Choroid plexus epithelial cell (primary cell): ENCODE results near the gene MCCD1.
"Not testable (repeated sequence)": the region's sequence is repeated elsewhere in the genome, so short reads cannot be mapped to it uniquely, and the experiment has no call there.

Experiments
- DNase-seq: peaks from one replicate; pipeline ENCODE4 v3.0.0-alpha.2; 2010; ENCODE audit warnings: low read depth
- H3K4me3 ChIP-seq: 2 replicates; pipeline ENCODE4 v1.5.1; 2011; ENCODE audit warnings: low read depth, mild to moderate bottlenecking, control low read depth, low read length, moderate library complexity
- CTCF ChIP-seq: conservative IDR thresholded peaks from 2 replicates; pipeline ENCODE4 v1.5.1; 2011; ENCODE audit warnings: low read depth, mild to moderate bottlenecking, control low read depth, inconsistent platforms, low read length, moderate library complexity

MCCD1 gene

DNA sequence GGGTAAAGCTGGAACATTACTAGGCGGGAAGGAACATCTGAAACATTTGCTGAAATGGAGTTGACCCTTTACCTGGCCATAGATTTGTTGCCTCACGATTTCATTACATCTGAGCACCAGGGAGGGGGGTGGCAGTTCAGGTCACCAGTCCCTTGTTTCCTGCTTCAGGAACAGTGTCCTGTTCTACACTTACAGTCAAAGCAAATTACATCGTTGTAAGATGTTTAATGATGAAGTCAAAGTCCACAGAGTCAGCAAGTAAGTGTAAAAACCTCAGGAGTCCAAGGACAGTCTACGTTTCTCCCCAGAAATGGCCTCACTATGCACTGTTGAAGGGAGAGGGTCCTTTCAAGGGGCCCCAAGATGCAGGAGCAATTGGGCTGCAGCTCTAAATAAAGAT, 39.7 kb upstream of the MCCD1 start:
- H3K4me3 ChIP-seq, result no peak overlapping the region
- no peak for TF ChIP-seq CTCF
- no peak for DNase-seq

DNA sequence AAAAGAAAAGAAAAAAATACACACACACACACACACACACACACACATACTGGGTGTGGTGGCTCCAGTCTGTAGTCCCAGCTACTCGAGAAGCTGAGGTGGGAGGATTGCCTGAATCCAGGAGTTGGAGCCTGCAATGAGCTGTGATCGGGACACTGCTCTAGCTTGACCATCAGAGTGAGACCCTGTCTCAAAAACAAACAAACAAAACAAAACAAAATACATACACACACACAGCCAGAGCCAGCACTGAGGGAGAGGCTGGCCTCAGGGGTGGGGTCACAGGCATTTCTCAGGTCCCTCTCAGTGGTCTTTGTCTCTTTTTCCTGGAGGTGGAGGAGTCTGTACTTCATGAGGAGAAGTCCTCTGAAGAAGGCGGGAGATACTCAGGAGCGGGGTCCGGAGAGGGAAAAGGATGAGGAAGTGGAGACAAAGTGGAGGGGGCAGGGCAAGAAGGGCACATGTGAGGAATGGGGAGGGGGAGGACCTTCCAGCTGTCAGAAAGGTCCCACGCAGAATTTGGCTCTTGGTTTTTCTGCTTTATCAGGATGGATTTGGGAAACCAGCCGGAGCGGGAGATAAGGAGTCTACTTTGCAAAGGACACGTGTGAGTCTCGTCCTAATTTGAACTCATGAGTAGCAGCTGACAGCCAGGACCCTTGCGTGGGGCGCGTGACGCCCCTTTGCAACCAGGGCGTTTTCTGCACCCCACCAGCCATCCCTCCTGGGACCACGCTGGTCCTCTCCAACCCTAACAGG, 38.5 kb upstream of the MCCD1 start:
- no peak overlapping the region for H3K4me3 ChIP-seq
- TF ChIP-seq CTCF, result no peak
- no peak for DNase-seq

DNA sequence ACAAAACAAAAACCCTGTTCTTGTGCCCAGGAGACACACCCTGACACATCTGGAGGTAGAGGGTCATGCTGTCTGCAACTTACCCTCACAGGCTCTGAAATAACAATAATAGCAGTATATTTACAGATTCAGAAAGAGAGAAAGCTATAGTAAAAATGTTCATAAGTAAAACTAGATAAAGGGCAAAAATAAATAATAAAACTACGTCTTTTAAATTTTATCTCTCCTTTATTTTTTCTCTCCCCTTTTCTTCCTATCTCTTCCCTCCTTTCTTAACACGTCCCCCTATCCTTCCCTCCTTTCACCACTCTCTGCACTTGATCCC, 35.2 kb upstream of the MCCD1 start:
- peak overlapping the region; percentile 69 for H3K4me3 ChIP-seq
- not testable (repeated sequence) for DNase-seq

- peak; percentile 79 for DNase-seq
- H3K4me3 ChIP-seq, result peak overlapping the region; percentile 69
Observed at GRCh38 chr6:31493875-31494694, 34.7 kb upstream of the MCCD1 start.

DNA sequence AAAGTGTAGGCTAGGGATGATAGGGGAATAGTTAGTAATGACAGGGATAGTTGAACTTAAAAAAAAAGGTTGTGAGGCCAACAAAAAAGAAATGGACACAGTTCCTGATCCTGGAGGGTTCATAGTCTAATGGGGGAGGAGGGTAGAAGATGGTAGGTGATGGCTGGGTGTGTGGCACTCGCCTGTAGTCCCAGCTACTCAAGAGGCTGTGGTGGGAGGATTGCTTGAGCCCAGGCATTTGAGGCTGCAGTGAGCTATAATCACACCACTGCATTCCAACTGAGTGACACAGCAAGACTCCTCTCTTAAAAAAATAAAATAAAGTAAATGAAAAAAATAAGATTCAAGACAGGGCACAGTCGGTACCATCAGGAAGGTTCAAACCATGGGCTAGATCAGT, 33.2 kb upstream of the MCCD1 start:
- no peak for TF ChIP-seq CTCF
- peak overlapping the region; percentile 69 for H3K4me3 ChIP-seq
- peak; percentile 64 for DNase-seq

More at GRCh38 chr6:31493875-31494694, 34.7 kb upstream of the MCCD1 start:
- peak; percentile 86 for TF ChIP-seq CTCF

- DNase-seq, H3K4me3 ChIP-seq: not testable (repeated sequence)
Observed at GRCh38 chr6:31496826-31497225, 31.9 kb upstream of the MCCD1 start.

- no peak for TF ChIP-seq CTCF
- peak within 1 kb of the TSS; percentile 77 for H3K4me3 ChIP-seq
- peak; percentile 87 for DNase-seq
Observed at GRCh38 chr6:31497531-31498476, 31.0 kb upstream of the MCCD1 start, which contains the start of gene MICB. TSS of gene MICB (plus strand) at chr6:31498145. CDS start at chr6:31498194, 49 bp downstream.
